ENCODE results near the gene LACC1.
A peak's percentile ranks its signal among the peaks of the same experiment; 100 is the strongest.

LACC1 gene

DNA sequence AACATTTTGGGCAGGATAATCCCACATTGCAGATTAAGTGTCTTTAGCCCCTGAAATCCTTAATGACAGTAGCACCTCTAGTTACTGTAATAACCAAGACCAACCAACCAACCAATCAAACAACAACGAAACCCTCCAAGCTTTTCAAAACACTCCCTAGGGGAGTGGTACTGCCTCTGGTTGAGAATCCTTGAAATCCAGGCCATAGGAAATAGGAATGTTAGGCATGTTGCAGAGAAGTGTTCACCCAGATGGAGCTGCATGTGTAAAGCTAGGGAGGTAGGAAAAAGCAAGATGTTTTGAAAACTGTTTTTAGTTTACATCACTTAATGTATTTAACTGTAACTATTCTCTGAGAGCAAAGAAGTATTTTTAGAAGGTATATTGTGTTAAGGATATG is 4.5 kb downstream of the LACC1 start:
- no peak for DNase-seq

DNA sequence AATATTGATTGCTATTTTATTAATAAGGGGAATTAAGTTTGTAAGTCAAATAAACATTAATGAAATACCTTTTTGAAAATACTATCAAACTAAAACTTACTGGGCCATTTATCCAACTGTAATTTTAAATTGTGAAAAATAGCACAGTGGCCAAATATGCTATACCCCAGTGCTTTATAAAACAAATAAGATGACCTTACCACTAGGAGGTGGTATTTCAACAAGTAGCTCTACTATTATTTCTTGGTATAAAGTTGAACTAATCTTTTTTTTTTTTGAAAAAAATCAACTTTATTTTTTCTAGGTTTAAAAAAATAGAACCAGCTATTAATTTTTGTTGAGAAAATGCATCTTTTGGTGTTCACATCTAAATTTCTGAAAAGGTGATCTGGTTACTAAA is 14.7 kb downstream of the LACC1 start:
- no peak for DNase-seq

DNA sequence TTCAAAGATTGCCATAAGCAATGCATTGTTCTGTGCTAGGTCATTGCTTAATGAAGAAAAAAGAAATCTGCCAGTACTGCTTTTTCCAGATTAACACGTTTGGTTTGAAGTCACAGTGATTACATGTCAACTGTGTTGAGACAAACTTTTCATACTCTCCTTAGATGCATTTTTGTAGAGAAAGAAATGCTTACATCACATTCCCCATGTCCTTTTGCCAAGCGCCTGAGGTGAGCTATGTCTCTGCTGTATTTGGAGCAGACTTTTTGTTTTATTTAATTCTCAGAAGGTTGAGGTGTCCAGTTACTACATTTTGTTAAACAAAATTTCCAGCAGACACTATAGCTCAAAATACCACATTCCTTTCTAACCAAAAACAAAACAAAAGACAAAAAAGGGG is 16.2 kb downstream of the LACC1 start:
- no peak for DNase-seq

DNA sequence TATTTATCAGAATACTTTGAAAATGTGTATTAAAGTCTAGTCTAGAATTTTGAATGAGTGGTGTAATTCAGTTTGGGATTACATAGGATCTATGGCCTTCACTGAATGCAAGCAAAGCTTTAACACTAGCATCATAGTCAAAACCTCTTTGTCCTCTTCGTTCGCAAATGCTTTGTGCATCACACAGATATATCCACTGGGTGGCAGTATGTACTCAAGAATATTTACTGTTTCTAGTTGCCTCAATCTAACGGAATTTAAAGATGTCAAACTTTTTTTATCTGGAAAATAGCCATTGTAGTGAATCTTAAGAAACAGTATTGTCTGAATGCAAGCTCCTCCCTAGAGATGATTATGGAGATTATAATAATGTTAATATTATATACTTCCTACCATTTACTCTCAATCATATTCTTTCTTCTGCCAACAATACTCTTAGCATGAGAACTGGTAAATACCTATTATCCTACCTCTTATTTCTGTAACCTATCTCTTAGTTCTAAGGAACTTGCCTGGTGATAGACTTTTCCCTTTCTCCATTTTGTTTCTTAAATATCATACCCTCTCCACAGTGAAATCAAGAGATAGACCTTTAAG is 25.8 kb downstream of the LACC1 start:
- DNase-seq: peak; percentile 51 to 84 (median 72)

DNA sequence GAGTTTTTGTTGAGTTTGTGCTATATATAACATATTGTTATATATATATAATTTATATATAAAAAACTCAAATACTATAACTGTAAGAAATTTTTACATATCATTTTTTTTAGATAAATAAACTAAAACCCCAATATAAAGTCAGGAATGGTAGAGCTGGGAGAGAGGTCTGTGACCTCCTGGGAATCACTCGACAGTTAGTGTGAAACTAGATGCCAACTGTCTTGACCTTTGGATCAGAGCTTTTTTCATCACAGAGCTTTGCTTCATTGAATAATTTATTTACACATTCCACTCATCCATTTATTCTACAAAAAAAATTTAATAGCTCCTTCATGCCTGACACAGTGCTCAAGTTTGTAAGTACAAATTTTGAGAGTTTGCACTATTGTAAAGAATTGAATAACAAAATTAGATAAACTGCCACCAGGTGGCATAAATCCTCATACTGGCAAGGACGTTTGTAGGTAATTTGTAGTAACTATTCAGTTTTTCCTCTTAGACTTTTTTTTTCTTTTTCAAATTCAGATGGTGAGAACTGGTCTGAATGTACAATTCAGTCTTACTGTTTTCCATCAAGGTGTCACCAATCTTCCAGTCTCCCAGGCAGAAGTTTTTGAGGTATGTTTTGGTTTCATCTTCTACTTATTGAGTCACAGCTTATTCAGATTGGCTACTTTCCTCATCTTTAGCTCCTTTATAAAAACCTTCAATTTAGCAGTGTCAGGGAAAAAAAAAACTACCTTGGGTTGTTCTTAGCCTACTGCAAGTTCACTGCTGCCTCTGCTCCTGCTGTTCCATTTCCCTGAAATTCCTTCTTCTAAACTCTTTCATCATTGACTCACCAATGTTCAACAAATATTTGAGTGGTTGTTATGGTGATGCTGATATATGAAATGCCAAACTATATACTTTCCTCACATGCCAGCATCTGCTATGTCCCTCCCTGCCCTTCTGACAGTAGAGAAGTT is 28.7 kb downstream of the LACC1 start:
- DNase-seq: peak; percentile 24 to 75 (median 58)

DNA sequence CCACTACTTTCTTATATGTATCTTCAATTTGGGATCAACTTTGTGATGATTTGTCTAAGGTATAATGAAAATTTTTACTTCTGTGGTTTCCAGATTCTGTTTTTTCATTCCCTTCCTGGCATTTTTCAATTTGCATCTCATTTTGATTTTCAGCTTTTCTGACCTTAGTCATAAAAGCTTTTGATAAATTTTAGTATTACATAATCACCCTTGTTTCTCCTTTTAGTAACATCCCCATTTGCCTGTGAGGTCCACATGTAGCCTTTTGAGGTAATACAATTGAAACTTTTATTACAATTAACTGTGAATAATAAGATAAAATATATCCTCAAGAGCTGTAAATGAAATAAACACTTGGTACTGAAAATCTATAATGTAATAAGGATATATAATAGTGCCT is 31.2 kb downstream of the LACC1 start:
- DNase-seq: peak in 2 of 4 experiments; percentile 26 to 28

DNA sequence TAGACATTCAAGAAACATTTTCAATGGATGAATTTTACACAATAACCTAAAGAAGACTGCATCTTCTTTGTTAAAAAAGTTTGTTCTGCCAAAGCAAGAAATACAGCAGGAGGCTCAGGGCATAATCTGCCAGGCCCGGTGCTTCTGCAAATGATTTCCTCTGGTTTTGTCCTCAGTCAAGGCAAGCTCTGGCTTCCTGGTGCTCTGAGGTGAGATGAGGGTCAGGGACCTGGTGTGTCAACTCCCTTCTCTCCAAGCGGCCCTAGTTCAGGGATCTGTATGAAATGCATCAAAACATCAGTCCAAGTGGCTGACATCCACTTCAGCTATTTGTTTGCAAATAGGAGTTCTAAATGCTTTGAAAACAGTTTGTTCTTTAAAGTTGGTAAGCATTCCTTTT is 31.6 kb downstream of the LACC1 start:
- DNase-seq: peak in 2 of 4 experiments; percentile 4 to 27

DNA sequence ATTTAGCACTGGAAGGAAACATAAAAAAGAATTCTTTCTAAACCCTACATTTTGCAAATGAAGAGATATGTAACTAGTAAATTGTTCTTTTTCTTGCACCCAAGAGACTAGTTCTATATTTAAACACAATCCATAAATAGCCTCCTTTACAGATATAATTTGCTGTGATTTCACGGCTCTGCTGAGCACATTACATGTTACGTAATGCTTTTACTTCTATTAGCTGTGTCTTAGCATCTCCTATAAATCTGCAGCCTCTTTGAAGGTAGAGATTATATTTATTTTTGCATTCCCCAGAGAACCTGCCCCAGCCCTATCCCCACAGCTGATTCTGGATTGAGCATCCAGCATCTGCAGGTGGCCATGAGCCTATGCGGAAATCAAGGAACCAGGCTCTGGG is 32.2 kb downstream of the LACC1 start:
- no peak for DNase-seq

DNA sequence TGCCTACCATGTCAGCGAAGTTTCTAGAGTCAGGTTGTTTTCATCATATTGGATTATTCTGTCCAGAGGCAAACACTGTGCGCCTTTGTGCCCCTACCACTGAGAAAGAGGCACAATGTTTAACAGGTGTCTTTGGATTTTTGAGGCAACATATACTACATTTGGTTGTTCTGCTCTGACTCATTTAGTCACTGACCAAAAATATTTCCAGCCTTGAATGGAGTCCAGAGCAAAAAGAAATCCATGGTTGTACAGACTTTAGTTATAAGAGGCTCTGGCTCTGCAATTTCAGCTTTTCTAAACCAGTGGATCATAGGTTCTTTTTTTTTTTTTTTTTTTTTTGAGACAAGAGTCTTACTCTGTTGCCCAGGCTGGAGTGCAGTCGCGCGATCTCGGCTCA is 35.7 kb downstream of the LACC1 start:
- no peak for DNase-seq

DNA sequence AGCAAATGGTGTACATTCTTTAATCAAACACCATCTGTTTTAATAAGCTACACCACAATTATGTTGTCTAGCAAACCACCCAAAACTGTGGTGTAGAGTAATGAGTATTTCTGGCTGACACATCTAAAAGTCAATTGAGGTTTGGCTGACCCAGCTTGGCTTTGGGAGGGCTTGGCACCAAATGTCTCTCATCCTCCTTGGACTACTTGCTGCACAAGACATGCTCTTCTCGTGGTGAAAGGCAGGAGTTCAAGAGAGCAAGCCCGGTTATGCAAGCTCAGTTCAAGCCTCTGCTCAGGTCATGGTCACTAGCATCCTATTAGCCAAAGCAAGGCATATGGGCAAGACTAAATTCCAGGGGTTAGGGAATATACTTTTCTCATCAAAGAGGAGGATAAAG is 37.1 kb downstream of the LACC1 start:
- no peak for DNase-seq

DNA sequence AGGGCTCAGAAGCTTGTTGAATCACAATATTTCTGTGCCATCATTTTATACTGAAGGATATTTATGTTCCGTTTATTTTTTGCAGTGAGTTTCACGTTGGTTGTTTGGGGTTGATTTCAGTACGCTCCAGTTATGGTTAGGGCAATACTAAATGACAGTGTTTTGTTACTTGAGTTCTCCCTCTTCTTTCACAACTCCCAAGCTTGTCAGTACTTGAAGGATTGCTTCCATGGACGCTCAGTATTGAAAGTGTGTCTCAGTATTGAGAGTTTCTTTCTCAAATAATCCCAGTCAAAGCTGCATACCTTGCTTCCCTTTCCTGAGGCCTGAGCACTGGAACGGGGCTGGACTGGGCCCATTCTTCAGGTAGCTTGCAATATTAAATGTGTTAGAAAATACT is 38.9 kb downstream of the LACC1 start:
- no peak for DNase-seq

DNA sequence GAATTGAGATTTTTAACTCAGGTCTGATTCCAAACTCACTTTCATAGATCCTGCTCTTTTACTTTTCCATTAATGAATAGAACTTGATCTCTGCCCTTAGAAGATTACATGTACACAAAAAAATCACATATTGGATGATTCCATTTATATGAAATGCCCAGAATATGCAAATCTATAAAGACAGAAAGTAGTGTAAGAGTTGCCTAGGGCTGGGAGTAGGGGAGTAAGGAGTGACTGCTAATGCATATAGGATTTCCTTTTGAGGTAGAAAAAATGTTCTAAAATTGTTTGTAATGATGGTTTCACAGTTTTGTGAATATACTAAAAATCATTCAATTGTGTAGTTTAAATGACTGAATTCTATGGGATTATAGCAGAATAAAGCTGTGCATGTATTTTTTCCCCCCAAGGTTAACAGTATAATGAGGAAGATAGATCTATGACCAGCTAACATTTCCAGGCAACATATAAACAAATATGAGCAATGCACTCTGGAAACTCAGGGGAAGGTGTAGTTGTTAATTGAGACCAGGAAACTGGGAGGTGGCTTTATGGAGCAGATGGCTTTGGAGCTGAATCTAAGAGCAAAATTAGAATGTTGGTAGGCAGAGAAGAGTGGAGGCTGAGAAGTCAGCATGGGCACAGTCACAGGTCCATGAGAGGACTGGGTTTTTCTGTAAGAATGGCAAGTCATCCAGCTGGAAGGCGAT is 41.4 kb downstream of the LACC1 start:
- no peak for DNase-seq

DNA sequence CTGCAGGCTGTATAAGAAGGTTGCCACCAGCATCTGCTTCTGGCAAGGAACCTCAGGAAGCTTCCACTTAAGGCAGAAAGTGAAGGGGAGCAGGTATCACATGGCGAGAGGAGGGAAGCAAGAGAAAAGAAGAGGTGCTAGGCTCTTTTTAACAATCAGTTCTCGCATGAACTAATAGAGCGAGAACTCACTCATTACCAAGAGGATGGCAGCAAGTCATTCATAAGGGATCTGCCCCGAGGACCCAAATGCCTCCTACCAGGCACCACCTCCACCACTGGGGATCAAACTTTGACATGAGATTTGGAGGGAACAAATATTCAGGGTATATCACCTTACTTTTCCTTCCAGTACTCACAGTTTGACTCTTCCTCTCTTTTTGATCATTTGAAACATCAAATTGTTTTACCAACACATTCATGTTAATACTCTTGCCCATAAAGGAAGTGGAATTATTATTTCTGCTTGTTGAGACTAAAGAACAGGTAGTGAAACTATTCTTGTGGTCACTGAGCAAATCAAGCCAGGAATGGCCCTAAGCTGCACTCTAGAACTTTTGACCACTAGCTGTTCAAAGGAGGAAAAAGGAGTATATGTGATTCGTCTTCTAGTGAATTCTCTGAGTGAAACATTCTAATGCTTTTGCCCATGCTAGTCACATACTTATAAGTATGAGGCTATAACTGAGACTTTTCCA is 45.0 kb downstream of the LACC1 start:
- DNase-seq: peak; percentile 61 to 84 (median 76)

DNA sequence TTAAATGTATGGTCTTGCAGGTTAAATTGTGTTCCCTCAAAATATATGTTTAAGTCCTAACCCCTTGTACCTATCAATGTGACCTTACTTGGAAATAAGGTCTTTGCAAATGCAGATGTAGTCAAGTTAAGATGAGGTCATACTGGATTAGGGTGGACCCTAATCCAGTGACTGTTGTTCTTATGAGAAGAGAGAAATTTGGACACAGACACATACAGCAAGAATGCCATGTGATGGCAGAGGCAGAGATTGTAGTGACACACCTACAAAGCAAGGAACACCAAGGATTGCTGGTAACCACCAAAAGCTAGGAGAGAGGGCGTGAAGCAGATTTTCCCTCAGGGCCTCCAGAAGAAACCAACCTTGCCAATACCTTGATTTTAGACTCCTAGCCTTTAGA is 50.2 kb downstream of the LACC1 start:
- no peak for DNase-seq

DNA sequence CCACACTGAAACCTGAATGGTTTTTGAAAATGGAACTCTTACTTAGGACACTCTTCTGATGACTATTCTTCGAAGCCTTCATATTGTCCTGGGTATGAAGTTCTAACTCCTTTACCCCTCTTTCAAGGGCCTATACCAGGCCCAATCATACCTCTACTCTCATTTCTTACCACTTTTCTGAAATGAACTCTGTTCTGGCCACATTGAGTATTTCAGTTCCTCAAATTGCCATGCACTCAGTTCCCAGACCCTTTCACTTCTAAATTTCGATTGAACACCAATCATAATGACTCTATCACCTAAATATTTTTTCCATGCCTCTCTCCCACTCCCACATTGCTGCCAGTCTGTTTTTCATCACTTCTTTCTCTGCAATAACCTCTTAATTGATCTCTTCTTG is 53.7 kb downstream of the LACC1 start:
- peak in 2 of 4 experiments; percentile 13 to 26 for DNase-seq

DNA sequence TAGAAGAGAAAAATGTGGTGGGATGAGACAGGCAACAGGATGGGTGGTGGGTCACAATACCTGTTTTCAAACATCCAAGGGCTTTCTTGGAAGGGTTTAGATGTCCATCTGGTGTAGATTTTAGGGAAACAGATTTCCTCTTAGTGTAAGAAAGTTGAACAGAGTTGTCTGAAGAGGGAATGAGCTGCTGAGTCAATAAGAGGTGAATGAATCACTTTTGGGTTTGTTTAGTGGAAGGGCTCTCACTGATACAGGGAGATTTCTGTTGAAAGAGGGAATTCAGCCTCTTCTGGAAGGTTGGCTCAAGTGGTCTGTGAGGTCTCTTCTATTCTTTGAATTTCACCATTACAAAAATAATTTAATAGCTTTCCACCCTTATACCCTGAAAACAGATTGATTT is 54.6 kb downstream of the LACC1 start:
- no peak for DNase-seq

DNA sequence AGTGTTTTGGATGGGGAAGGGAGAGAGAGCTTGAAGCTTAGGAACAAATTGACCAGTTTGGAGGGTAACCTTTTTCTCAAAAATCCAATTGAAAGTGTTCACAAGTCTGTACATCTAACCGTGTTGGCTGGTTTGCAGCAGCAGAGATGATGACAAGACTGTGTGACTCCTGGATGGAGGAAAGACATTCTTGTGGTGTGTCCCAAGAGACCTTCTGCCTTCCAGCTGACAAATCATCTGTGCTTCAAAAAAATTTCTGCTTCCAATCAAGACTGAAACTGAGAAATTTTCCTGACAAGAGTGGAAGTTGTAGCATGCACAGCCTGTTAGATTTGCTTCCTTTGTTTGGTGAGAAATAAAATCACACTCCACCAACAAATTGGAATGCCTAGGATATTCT is 56.2 kb downstream of the LACC1 start:
- DNase-seq: no peak

DNA sequence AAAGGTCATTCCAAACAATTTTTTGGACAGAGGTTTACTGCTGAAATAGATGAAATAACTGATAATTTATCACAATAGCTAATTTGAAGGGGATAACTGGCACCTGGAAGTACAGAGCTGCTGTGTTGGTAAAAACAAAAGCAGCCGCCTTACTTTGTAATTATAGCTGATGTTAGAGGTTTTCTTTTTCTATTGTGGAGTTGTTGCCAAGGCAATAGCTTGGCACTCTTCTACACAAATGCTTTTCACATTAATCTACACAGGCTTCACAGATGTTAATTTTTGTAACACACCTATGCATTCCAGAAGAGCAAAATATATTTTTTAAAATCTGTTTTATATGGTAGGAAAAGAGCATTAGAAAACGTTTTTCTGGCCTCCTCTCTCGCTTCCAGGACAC is 56.9 kb downstream of the LACC1 start:
- DNase-seq: no peak

DNA sequence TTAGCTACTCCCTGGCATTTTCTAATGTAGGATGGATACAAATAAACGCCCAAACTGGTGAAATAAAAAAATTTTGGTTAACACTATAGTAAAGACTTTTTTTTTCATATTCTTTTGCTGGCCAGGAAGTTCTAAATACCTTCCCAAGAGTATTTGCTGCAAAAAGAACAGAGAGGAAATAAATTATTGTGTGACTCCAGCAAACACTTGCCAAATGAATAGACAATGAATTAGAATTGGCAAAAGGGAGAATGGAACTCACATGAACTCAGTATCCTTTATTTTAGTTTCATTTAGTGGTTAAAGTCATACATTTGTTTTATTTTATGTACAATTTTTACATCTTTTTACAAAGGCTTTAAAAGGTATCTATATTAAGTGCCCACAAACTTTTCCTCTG is 58.1 kb downstream of the LACC1 start:
- DNase-seq: no peak

DNA sequence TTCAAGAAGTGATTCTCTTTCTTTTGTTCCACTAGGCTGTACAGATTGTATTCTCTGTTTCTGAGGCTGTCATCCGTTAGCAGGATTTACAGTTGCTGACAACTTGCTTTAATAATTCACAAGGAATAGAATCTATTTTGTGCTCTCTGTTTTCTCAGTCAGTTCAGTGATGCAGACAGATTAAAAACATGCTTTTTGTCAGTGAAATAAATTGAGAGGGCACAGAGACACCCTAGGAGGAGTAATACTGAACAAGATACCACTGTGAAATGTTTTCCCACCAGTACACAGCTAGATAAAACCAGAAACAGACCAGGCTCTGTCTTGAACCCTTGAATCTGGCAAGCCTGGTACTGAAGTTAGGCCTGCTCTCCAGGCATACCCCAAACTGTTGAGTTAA is 58.7 kb downstream of the LACC1 start:
- DNase-seq: no peak

DNA sequence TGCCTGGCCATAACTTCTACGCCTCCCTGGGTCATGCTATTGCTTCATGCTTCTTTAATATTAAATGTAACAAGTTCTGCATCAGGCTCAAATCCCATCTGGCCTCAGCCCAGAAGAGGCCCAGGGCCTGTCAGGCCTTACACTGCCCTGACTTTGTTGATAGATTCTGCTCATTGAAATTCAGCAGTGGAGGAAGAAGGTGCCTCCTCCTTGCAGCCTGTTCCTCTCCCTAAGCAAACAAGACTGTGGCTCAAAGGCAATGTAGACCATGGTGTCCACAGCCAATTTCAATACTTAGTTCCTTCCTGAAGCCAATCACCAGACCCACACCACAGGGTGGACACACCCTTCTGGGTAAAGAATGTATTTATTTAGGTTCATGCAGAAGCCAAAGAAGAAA is 59.4 kb downstream of the LACC1 start:
- DNase-seq: no peak

DNA sequence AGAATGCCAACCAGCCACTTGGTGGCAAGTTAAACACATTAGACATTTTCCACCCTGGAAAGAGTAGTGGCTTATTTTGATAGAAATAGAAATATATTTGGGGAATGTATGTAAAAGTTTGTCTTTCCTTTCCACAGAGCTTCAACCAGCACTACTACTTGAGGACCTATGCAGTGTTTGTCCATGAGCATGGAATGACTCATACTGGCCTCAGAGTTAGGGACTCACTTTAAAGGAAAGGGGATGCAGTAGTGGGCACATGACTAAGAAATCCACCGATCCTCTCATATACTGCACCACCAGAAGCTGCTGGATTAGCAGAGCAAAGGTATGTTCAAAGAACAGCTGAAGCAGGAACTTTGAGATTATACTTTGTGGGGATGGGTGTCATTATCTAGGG is 62.6 kb downstream of the LACC1 start:
- DNase-seq: no peak
